ENCODE results near the gene MRPL28.

MRPL28 gene

GRCh38 chr16:330741-331140 is 39.6 kb downstream of the MRPL28 start:
- DNase-seq (ENCODE audit: extremely low spot score): no peak
- POLR2A ChIA-PET: no interaction called here
- TF ChIP-seq CTCF (IDR thresholded peaks at IDR 0.05; ENCODE audit: control extremely low read depth, extremely low read depth, low read depth, missing control alignments): no peak
- CTCF ChIA-PET: no interaction called here

- no peak for DNase-seq (ENCODE audit: extremely low spot score)
- CTCF ChIA-PET: no interaction called here
- POLR2A ChIA-PET: interaction anchor here (0.7 kb wide), 1 partner anchor 12 kb away, joined by 4 read pairs; no protein-coding TSS in a partner anchor
- TF ChIP-seq CTCF (IDR thresholded peaks at IDR 0.05; ENCODE audit: control extremely low read depth, extremely low read depth, low read depth, missing control alignments): no peak
These were observed 44.8 kb downstream of the MRPL28 start for GRCh38 chr16:325375-326145.

- CTCF ChIA-PET: no interaction called here
- peak; percentile 69 for DNase-seq (ENCODE audit: extremely low spot score)
- POLR2A ChIA-PET: no interaction called here
- TF ChIP-seq CTCF (IDR thresholded peaks at IDR 0.05; ENCODE audit: control extremely low read depth, extremely low read depth, low read depth, missing control alignments): no peak
These were observed 45.6 kb downstream of the MRPL28 start for GRCh38 chr16:324451-325334.

GRCh38 chr16:324201-324450 is 46.2 kb downstream of the MRPL28 start:
- ChIA-PET POLR2A (no interaction called here), CTCF (no interaction called here)
- no peak for TF ChIP-seq CTCF (IDR thresholded peaks at IDR 0.05; ENCODE audit: control extremely low read depth, extremely low read depth, low read depth, missing control alignments)

GRCh38 chr16:322476-323143 is 47.7 kb downstream of the MRPL28 start:
- DNase-seq (ENCODE audit: extremely low spot score): no peak
- TF ChIP-seq CTCF (IDR thresholded peaks at IDR 0.05; ENCODE audit: control extremely low read depth, extremely low read depth, low read depth, missing control alignments): no peak
- ChIA-PET POLR2A (no interaction called here), CTCF (interaction anchor here (1.2 kb wide), 1 partner anchor 21 kb away, joined by 3 read pairs; no protein-coding TSS in a partner anchor)

More at GRCh38 chr16:324201-324450, 46.2 kb downstream of the MRPL28 start:
- no peak for DNase-seq (ENCODE audit: extremely low spot score)

GRCh38 chr16:321532-321931 is 48.8 kb downstream of the MRPL28 start:
- POLR2A ChIA-PET: no interaction called here
- DNase-seq (ENCODE audit: extremely low spot score): no peak
- CTCF ChIA-PET: interaction anchor here (0.7 to 1.1 kb wide), 2 partner anchors 12 to 20 kb away, joined by 4 to 7 read pairs; no protein-coding TSS in a partner anchor
- TF ChIP-seq CTCF (IDR thresholded peaks at IDR 0.05; ENCODE audit: control extremely low read depth, extremely low read depth, low read depth, missing control alignments): no peak

Data from GM10248 (cell line).